Measurements from ENCODE around the gene ANKRD63. TPM values are rescaled to one million over a fixed set of nuclear protein-coding genes. Genes with fewer than 3 reads are reported as not detected.

Gene ANKRD63
- total and polyA plus RNA-seq, 4 donors: not detected

DNA sequence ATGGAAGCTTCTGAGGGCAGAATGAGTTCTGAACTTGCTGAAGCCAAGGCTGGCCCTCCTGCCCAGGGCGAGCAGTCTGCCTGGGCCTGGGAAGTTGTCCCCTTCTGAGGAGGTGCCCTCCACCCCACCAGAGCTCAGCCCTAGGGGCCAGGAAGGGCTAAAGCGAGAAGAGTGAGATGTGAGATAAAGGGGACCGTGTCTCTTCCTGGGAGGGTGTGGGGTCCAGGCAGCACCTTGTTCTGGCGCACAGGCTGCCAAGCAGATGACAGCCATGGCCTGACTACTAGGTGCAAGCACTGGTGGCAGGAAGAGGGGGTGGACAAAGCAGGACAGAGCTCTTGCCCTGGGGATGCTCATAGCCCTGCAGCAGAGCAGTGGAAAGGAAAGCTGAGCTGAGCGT is 40.3 kb downstream of the ANKRD63 start:
- no peak for DNase-seq
- H3K4me1 ChIP-seq (ENCODE audit: control insufficient read depth in 1 of 2, insufficient read depth in 2 of 2, low read length in 2 of 2): no peaks in the 10 kb centered on the region
- WGBS, 2 donors: 96 to 100% methylated on average over 5 of the region's 5 CpGs
- H3K27me3 ChIP-seq (ENCODE audit: control insufficient read depth in 1 of 2, insufficient read depth in 2 of 2, low read length in 1 of 2): no peaks in the 10 kb centered on the region
- H3K36me3 ChIP-seq (ENCODE audit: control insufficient read depth in 1 of 2, insufficient read depth in 2 of 2, low read length in 1 of 2): no peaks in the 10 kb centered on the region
- H3K27ac ChIP-seq (ENCODE audit: low read depth in 1 of 2, low read length in 2 of 2): no peak overlapping the region
- ATAC-seq (ENCODE audit: low FRiP score): no peak
- intact Hi-C loops (cut with DNase I): no loop called here
- H3K4me3 ChIP-seq (ENCODE audit: low read length in 2 of 2): no peak overlapping the region
- H3K9me3 ChIP-seq (ENCODE audit: control insufficient read depth, low read length): no peaks in the 10 kb centered on the region

DNA sequence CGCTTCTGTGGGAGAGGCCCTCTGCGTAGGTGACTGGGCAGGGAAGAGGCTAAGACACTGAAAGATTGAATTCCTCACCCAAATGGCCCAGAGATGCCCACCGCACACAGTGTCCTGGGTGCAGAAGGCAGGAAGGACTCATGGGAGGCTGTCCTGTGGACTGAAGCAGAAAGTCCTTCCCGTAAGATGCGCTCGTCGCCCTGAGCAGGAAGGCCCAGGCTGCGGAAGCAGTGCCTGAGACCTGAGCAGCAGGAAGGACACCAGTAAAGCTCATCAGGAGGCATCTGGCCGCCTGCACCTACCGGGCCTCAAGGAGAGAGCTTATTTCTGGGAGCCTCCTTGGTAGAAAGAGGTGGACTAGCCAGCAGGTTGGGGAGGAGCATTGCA is 40.7 kb downstream of the ANKRD63 start:
- Histone ChIP-seq H3K36me3 (ENCODE audit: control insufficient read depth in 1 of 2, insufficient read depth in 2 of 2, low read length in 1 of 2) (no peaks in the 10 kb centered on the region), H3K27me3 (ENCODE audit: control insufficient read depth in 1 of 2, insufficient read depth in 2 of 2, low read length in 1 of 2) (no peaks in the 10 kb centered on the region), H3K4me1 (ENCODE audit: control insufficient read depth in 1 of 2, insufficient read depth in 2 of 2, low read length in 2 of 2) (no peaks in the 10 kb centered on the region), H3K9me3 (ENCODE audit: control insufficient read depth, low read length) (no peaks in the 10 kb centered on the region), H3K27ac (ENCODE audit: low read depth in 1 of 2, low read length in 2 of 2) (no peak overlapping the region), H3K4me3 (ENCODE audit: low read length in 2 of 2) (no peak overlapping the region)
- intact Hi-C loops (cut with DNase I): no loop called here
- ATAC-seq (ENCODE audit: low FRiP score) (no peak), DNase-seq (peak in 1 of 2 donors; percentile 43)
- 96 to 98% methylated on average over 10 of the region's 10 CpGs for WGBS, 2 donors

- ATAC-seq (ENCODE audit: low FRiP score) (no peak), DNase-seq (peak in 1 of 2 donors; percentile 55)
- Histone ChIP-seq H3K27ac (ENCODE audit: low read depth in 1 of 2, low read length in 2 of 2) (no peak overlapping the region), H3K9me3 (ENCODE audit: control insufficient read depth, low read length) (no peaks in the 10 kb centered on the region), H3K4me1 (ENCODE audit: control insufficient read depth in 1 of 2, insufficient read depth in 2 of 2, low read length in 2 of 2) (no peaks in the 10 kb centered on the region), H3K4me3 (ENCODE audit: low read length in 2 of 2) (no peak overlapping the region), H3K36me3 (ENCODE audit: control insufficient read depth in 1 of 2, insufficient read depth in 2 of 2, low read length in 1 of 2) (no peaks in the 10 kb centered on the region), H3K27me3 (ENCODE audit: control insufficient read depth in 1 of 2, insufficient read depth in 2 of 2, low read length in 1 of 2) (no peaks in the 10 kb centered on the region)
- WGBS, 2 donors: 91 to 92% methylated on average over 14 of the region's 14 CpGs
- intact Hi-C loops (cut with DNase I): no loop called here
These were observed 41.3 kb downstream of the ANKRD63 start for GRCh38 chr15:40241269-40242212.

DNA sequence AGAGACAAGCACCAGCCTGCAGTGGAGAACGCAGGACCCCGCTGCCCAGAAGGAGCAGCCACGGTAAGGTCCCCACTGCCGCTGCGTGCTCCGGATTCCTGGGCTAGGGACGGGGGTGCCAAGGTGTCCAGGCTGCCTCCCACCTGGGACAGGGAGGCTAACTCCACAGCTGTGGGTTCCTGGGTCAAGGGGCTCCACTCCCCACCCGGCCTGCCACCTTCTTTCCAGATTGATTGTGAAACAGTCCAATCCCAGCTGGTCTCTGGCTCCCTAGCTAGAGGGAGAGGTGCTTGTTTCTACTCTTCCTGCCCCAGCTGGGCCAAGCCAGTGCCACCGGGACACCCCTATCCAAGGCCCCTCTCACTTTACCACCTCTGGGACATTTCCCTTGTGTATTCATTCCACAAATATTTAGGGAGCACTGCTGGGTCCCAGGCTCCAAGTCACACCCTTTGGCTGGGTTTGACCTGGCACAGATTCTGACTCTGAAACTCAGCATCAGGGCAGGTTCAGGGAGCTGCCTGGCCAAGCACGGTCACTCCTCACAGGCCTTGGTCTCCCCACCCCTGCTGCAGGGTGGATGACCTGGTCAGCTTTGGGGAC is 42.1 kb downstream of the ANKRD63 start:
- Histone ChIP-seq H3K27ac (ENCODE audit: low read depth in 1 of 2, low read length in 2 of 2) (no peak overlapping the region), H3K36me3 (ENCODE audit: control insufficient read depth in 1 of 2, insufficient read depth in 2 of 2, low read length in 1 of 2) (no peaks in the 10 kb centered on the region), H3K4me1 (ENCODE audit: control insufficient read depth in 1 of 2, insufficient read depth in 2 of 2, low read length in 2 of 2) (no peaks in the 10 kb centered on the region), H3K27me3 (ENCODE audit: control insufficient read depth in 1 of 2, insufficient read depth in 2 of 2, low read length in 1 of 2) (no peaks in the 10 kb centered on the region), H3K4me3 (ENCODE audit: low read length in 2 of 2) (no peak overlapping the region), H3K9me3 (ENCODE audit: control insufficient read depth, low read length) (no peaks in the 10 kb centered on the region)
- 77 to 86% methylated on average over 10 of the region's 10 CpGs for WGBS, 2 donors
- DNase-seq (no peak), ATAC-seq (ENCODE audit: low FRiP score) (no peak)
- intact Hi-C loops (cut with DNase I): no loop called here

DNA sequence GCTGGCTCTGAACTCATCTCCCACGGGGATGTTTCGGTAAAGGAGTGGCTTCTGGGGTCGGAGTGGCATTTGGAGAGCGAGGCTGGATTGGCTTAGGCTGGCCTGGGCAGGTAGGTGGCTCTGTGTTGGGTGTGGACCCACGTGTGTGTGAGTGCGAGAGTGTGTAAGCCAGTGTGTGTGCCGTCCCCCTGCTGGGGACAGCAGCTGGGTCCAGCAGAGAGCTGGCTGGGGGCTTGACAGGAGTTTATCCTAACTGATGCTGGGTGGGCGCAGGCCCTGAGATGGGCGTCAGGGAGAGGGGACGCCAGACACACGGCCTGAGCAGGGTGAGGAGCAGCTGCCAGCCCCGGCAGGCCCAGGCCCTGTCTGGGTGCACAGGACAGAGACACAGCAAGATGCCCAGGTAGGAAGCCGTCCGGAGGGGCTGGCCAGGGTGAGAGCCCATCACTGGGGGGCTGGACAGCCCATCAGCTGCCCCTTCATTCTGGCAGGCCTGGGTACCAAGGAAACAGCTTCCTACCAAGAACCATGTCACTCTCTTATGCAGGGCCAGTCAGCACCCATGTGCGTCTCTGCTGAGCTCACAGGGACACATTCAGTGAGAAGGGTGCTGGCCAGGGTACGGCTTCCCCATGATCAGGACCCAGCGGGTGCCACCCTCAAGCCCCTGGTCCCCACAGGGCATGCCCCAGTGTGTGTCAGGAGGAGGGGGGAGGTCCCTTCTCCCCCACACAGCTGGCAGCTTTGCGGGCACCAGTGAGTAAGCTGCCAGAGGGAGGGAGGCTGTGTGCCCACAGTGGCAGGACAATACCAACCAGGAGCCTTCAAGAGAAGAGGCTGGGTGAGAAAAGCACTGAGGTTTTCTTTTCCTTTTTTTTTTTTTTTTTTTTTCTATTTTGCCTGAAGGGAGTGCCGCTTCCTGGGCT is 42.9 kb downstream of the ANKRD63 start:
- Histone ChIP-seq H3K4me3 (ENCODE audit: low read length in 2 of 2) (no peak overlapping the region), H3K27me3 (ENCODE audit: control insufficient read depth in 1 of 2, insufficient read depth in 2 of 2, low read length in 1 of 2) (no peaks in the 10 kb centered on the region), H3K36me3 (ENCODE audit: control insufficient read depth in 1 of 2, insufficient read depth in 2 of 2, low read length in 1 of 2) (no peaks in the 10 kb centered on the region), H3K4me1 (ENCODE audit: control insufficient read depth in 1 of 2, insufficient read depth in 2 of 2, low read length in 2 of 2) (no peaks in the 10 kb centered on the region), H3K9me3 (ENCODE audit: control insufficient read depth, low read length) (no peaks in the 10 kb centered on the region), H3K27ac (ENCODE audit: low read depth in 1 of 2, low read length in 2 of 2) (no peak overlapping the region)
- 76 to 82% methylated on average over 19 of the region's 19 CpGs for WGBS, 2 donors
- intact Hi-C loops (cut with DNase I): loop anchor here in 1 of 2 donors (1.0 kb wide), 1 partner anchor 34 kb away; no protein-coding TSS in a partner anchor
- ATAC-seq (ENCODE audit: low FRiP score): peak; percentile 37
- no peak for DNase-seq

DNA sequence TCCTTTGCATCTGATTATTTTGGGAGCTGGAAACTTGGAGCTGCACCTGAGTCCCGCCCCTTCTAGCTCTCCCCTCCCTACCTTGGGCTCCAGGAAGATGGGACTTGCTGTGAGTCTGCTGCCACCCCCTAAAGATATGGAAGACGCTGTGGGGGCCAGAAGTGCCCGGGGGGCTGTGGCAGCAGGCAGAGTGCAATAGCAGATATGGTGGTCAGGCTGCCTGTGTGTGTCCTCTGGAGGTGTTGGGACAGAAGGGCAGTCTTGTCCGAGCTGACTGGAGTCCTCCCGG is 43.5 kb downstream of the ANKRD63 start:
- Histone ChIP-seq H3K9me3 (ENCODE audit: control insufficient read depth, low read length) (no peaks in the 10 kb centered on the region), H3K27me3 (ENCODE audit: control insufficient read depth in 1 of 2, insufficient read depth in 2 of 2, low read length in 1 of 2) (no peaks in the 10 kb centered on the region), H3K4me3 (ENCODE audit: low read length in 2 of 2) (no peak overlapping the region), H3K36me3 (ENCODE audit: control insufficient read depth in 1 of 2, insufficient read depth in 2 of 2, low read length in 1 of 2) (no peaks in the 10 kb centered on the region), H3K27ac (ENCODE audit: low read depth in 1 of 2, low read length in 2 of 2) (no peak overlapping the region), H3K4me1 (ENCODE audit: control insufficient read depth in 1 of 2, insufficient read depth in 2 of 2, low read length in 2 of 2) (no peaks in the 10 kb centered on the region)
- no peak for ATAC-seq (ENCODE audit: low FRiP score)
- DNase-seq: no peak
- intact Hi-C loops (cut with DNase I): loop anchor here in 1 of 2 donors (1.0 kb wide), 1 partner anchor 35 kb away; no protein-coding TSS in a partner anchor
- WGBS, 2 donors: 32 to 37% methylated on average over 5 of the region's 5 CpGs

GRCh38 chr15:40238532-40239403 is 44.1 kb downstream of the ANKRD63 start, which contains the start of gene PAK6:
Gene PAK6 (plus strand): TSS chr15:40239063. CDS start chr15:40264786, 25,723 bp downstream.
- Histone ChIP-seq H3K27me3 (ENCODE audit: control insufficient read depth in 1 of 2, insufficient read depth in 2 of 2, low read length in 1 of 2) (no peaks in the 10 kb centered on the region), H3K4me3 (ENCODE audit: low read length in 2 of 2) (no peak within 1 kb of the TSS), H3K9me3 (ENCODE audit: control insufficient read depth, low read length) (no peaks in the 10 kb centered on the region), H3K4me1 (ENCODE audit: control insufficient read depth in 1 of 2, insufficient read depth in 2 of 2, low read length in 2 of 2) (no peaks in the 10 kb centered on the region), H3K36me3 (ENCODE audit: control insufficient read depth in 1 of 2, insufficient read depth in 2 of 2, low read length in 1 of 2) (no peaks in the 10 kb centered on the region), H3K27ac (ENCODE audit: low read depth in 1 of 2, low read length in 2 of 2) (no peak within 1 kb of the TSS)
- 4% methylated on average over 35 to 39 of the region's 39 CpGs for WGBS, 2 donors
- intact Hi-C loops (cut with DNase I): loop anchor here in 1 of 2 donors (1.0 kb wide), 1 partner anchor 36 kb away; no protein-coding TSS in a partner anchor
- ATAC-seq (ENCODE audit: low FRiP score) (peak; percentile 62), DNase-seq (peak in 1 of 2 donors; percentile 66)

Measured in aorta (tissue), 5 donors.